Suprapubic skin (tissue), 4 donors: Measurements from ENCODE around the gene ZNF784.

Source experiments
- EP300 ChIP-seq: sonication (generic); formaldehyde crosslinking; IDR thresholded peaks from one replicate; pipeline ENCODE4 v1.6.1; 2017; ENCODE audit warnings: antibody characterized with exemption
- POLR2A ChIP-seq, 2 donors: fragments of 450-650 bp; IDR thresholded peaks; one replicate each; pipeline ENCODE4 v1.6.1; 2017; ENCODE audit warnings: antibody characterized with exemption in 2 of 2, mild to moderate bottlenecking in 2 of 2, moderate library complexity in 2 of 2
- POLR2AphosphoS5 ChIP-seq, 3 donors: sonication (generic); formaldehyde crosslinking; IDR thresholded peaks; one replicate each; pipeline ENCODE4 v1.6.1; 2017; ENCODE audit warnings: antibody characterized with exemption in 3 of 3
- TF ChIP-seq, protein P1 (sequence below), 2 donors: fragments of 200-600 bp in 1 of 2; fragments of 450-650 bp in 1 of 2; sonication (generic) in 1 of 2; IDR thresholded peaks; one replicate each; pipeline ENCODE4 v1.5.1; 2016 to 2019; ENCODE audit warnings: antibody characterized with exemption in 2 of 2, mild to moderate bottlenecking in 1 of 2, moderate library complexity in 1 of 2

GRCh38 chr19:55625004-55625326 is 599 bp upstream of the ZNF784 start:
- TF ChIP-seq POLR2AphosphoS5 (IDR thresholded peaks at IDR 0.05): no peak
- TF ChIP-seq, protein P1, sequence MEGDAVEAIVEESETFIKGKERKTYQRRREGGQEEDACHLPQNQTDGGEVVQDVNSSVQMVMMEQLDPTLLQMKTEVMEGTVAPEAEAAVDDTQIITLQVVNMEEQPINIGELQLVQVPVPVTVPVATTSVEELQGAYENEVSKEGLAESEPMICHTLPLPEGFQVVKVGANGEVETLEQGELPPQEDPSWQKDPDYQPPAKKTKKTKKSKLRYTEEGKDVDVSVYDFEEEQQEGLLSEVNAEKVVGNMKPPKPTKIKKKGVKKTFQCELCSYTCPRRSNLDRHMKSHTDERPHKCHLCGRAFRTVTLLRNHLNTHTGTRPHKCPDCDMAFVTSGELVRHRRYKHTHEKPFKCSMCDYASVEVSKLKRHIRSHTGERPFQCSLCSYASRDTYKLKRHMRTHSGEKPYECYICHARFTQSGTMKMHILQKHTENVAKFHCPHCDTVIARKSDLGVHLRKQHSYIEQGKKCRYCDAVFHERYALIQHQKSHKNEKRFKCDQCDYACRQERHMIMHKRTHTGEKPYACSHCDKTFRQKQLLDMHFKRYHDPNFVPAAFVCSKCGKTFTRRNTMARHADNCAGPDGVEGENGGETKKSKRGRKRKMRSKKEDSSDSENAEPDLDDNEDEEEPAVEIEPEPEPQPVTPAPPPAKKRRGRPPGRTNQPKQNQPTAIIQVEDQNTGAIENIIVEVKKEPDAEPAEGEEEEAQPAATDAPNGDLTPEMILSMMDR (IDR thresholded peaks at IDR 0.05): no peak
- TF ChIP-seq EP300: no peak
- no peak for TF ChIP-seq POLR2A (IDR thresholded peaks at IDR 0.05)
